OCI-LY7 (cell line): Measurements from ENCODE around the gene EEPD1. TPM values are rescaled to one million over a fixed set of nuclear protein-coding genes. Genes with fewer than 3 reads are reported as not detected.
A peak's percentile ranks its signal among the peaks of the same experiment; 100 is the strongest.

Experiments
- BruUV-seq: library from RNA; stranded (reverse); fragments of 400-500 nt; replicated peaks from 2 replicates; lab custom pipeline; 2021; lab: Mats Ljungman, UMichigan
- CTCF ChIA-PET: fragments of 300-600 bp; sonication (Branson Sonifier 250); formaldehyde crosslinking; loops from one replicate; lab custom pipeline; 2022; ENCODE audit warnings: antibody characterized with exemption; ENCODE audit not compliant: unreplicated experiment; lab: Charles Lee
- POLR2A ChIA-PET: fragments of 300-600 bp; sonication (Branson Sonifier 250); formaldehyde crosslinking; loops from one replicate; lab custom pipeline; 2022; ENCODE audit warnings: antibody characterized with exemption; lab: Charles Lee
- DNase-seq: peaks from one replicate; pipeline ENCODE4 v3.0.0-alpha.2; 2015; ENCODE audit warnings: low spot score
- H2AFZ ChIP-seq: fragments of 200-600 bp; sonication (generic), shearing (Covaris generic); 2 replicates; pipeline ENCODE4 v1.6.1; 2014; ENCODE audit warnings: mild to moderate bottlenecking, antibody characterized with exemption, low read length, moderate library complexity
- H3K27ac ChIP-seq: fragments of 200-600 bp; sonication (generic); 2 replicates; pipeline ENCODE4 v1.5.1; 2014; ENCODE audit warnings: mixed run types, low read depth, mild to moderate bottlenecking, moderate library complexity, low read length, inconsistent platforms; ENCODE audit not compliant: poor library complexity, severe bottlenecking
- H3K36me3 ChIP-seq: fragments of 200-600 bp; sonication (generic); 2 replicates; pipeline ENCODE4 v1.6.1; 2014; ENCODE audit warnings: mild to moderate bottlenecking, antibody characterized with exemption, low read length, moderate library complexity, mixed read lengths; ENCODE audit not compliant: insufficient read depth
- H3K4me1 ChIP-seq: fragments of 200-600 bp; sonication (generic); 2 replicates; pipeline ENCODE4 v1.5.1; 2014; ENCODE audit warnings: mild to moderate bottlenecking, low read length; ENCODE audit not compliant: insufficient read depth, poor library complexity, severe bottlenecking
- H3K4me2 ChIP-seq: fragments of 200-600 bp; sonication (generic); 2 replicates; pipeline ENCODE4 v1.6.1; 2014; ENCODE audit warnings: mild to moderate bottlenecking, low read length
- H3K4me3 ChIP-seq: fragments of 200-600 bp; sonication (generic); 2 replicates; pipeline ENCODE4 v1.5.1; 2014; ENCODE audit warnings: mild to moderate bottlenecking, low read depth, low read length; ENCODE audit not compliant: poor library complexity, severe bottlenecking
- H3K79me2 ChIP-seq: fragments of 200-600 bp; sonication (generic); 2 replicates; pipeline ENCODE4 v1.6.1; 2016; ENCODE audit warnings: low read depth, mild to moderate bottlenecking, low read length, moderate library complexity, mixed read lengths; ENCODE audit not compliant: insufficient read depth
- H3K9me2 ChIP-seq: fragments of 200-600 bp; sonication (generic); 2 replicates; pipeline ENCODE4 v1.6.1; 2016; ENCODE audit warnings: mild to moderate bottlenecking, low read length, mixed read lengths; ENCODE audit not compliant: insufficient read depth
- H3K9me3 ChIP-seq: fragments of 200-600 bp; sonication (generic); 2 replicates; pipeline ENCODE4 v1.6.1; 2014; ENCODE audit warnings: mild to moderate bottlenecking, mixed run types, low read length, mixed read lengths
- H4K20me1 ChIP-seq: fragments of 200-600 bp; sonication (generic); 2 replicates; pipeline ENCODE4 v1.6.1; 2014; ENCODE audit warnings: mild to moderate bottlenecking, antibody characterized with exemption, low read length, moderate library complexity, mixed read lengths; ENCODE audit not compliant: insufficient read depth
- CTCF ChIP-seq: fragments of 200-600 bp; sonication (generic); conservative IDR thresholded peaks from 2 replicates; pipeline ENCODE4 v1.5.1; 2014; ENCODE audit warnings: mild to moderate bottlenecking, antibody characterized with exemption, low read length, moderate library complexity, mixed read lengths
- EZH2phosphoT487 ChIP-seq: fragments of 200-600 bp; sonication (generic); IDR thresholded peaks from 2 replicates; pipeline ENCODE4 v1.6.1; 2018; ENCODE audit warnings: low read depth, borderline replicate concordance, mild to moderate bottlenecking, mixed run types, antibody characterized with exemption, low read length, moderate library complexity, mixed read lengths
- intact Hi-C: fragments of 100-400 bp; cut with micrococcal nuclease; formaldehyde crosslinking; loops from one replicate; pipeline ENCODE4 v1.10.0; 2022; ENCODE audit not compliant: unreplicated experiment
- total RNA-seq, 2 experiments: library from RNA; depleted of rRNA in 1 of 2; stranded (reverse); fragments of >200 nt in 1 of 2; shearing (Covaris generic) in 1 of 2; gene quantifications; 2 replicates each; pipeline ENCODE4 v1.2.3, GENCODE V29; 2014 to 2022

The EEPD1 gene
- total RNA-seq, 2 experiments from 2014 or later = 1.7 to 8.1 TPM

DNA sequence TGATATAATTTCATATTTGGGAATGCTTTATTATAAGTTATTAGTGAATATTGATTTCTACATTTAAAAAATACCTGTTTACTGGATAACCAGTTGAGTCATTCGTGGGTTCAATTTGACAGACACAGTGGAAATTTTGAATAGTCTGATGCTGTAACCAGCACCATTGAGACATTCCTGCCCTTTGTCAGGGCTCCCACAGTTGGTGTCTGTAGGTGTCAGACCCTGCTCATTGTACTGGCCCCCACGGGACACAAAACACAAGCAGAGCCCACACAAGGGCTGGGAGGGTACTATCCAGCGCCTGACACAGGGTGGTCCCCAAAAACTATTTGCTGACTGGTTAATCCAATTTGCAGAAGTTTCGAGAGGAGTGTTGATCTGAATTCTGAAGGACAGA is 35.9 kb downstream of the EEPD1 start:
- Histone ChIP-seq H2AFZ (peak overlapping the region; percentile 45), H3K9me2 (no peaks in the 10 kb centered on the region), H3K27ac (peak overlapping the region; percentile 96), H3K4me2 (peak overlapping the region; percentile 92), H3K9me3 (no peaks in the 10 kb centered on the region), H3K79me2 (no peaks in the 10 kb centered on the region), H4K20me1 (no peaks in the 10 kb centered on the region), H3K4me1 (peaks cover 90% of the 10 kb centered on the region), H3K36me3 (no peaks in the 10 kb centered on the region), H3K4me3 (no peak overlapping the region)
- no peak for DNase-seq
- intact Hi-C loops = no loop called here
- TF ChIP-seq CTCF (no peak), EZH2phosphoT487 (no peak)
- CTCF ChIA-PET = no interaction called here
- POLR2A ChIA-PET = interaction anchor here (1.5 to 3.7 kb wide), 4 partner anchors 11 to 98 kb away, joined by 4 to 24 read pairs (median 8); no protein-coding TSS in a partner anchor
- BruUV-seq = no TSS peak

DNA sequence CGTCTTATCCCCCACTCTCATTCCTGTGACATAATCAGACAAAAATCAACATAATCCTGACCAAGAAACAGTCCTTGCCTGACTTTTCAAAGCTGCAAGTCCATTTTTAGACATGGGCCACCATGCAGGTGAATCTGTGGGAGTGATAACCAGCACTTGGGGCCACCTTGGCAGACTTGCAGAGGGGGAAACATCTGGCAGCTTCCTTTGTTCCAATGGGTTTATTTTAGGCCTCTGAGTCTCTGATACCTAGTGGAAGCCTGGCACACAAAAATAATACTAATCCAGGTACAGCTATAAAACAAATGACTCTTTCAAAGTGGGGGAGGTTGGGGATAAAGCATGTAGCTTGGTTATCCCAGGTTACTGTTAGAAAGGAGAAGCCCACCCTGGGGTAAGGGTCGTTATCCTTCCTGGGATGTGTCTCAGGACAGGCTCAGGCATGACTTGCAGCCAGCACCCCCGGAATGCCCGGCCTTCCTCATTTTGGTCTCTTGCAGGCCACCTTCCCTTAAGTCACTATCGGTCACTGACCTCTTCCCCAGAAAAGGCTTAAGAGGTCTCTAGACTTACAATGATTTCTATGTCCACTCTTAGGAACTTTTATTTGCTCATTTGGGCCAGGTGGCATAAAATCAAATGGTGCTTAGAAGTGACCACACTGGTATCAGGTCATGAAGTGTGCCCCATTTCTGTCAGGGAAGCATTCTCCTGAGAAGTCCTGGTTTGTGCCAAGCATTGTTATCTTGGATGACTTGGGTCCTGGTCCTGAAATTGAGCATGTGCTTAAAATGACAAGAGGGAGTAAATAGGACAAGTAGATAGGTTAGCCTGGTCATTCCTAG is 37.6 kb downstream of the EEPD1 start:
- intact Hi-C loops = loop anchor here (2.0 to 5.0 kb wide), 3 partner anchors 38 to 458 kb away; partner anchors contain the start of gene EEPD1
- TF ChIP-seq EZH2phosphoT487 = no peak
- no peak for TF ChIP-seq CTCF
- Histone ChIP-seq H3K4me3 (peak overlapping the region; percentile 56), H3K4me1 (peaks cover 89% of the 10 kb centered on the region), H4K20me1 (no peaks in the 10 kb centered on the region), H2AFZ (peak overlapping the region; percentile 83; the same call in 1 of the 2 replicates), H3K4me2 (peak overlapping the region; percentile 92), H3K36me3 (no peaks in the 10 kb centered on the region), H3K27ac (peak overlapping the region; percentile 96), H3K79me2 (no peaks in the 10 kb centered on the region), H3K9me2 (no peaks in the 10 kb centered on the region), H3K9me3 (no peaks in the 10 kb centered on the region)
- ChIA-PET POLR2A (interaction anchor here (0.6 to 3.7 kb wide), 12 partner anchors 10 to 542 kb away, joined by 3 to 24 read pairs (median 4); no protein-coding TSS in a partner anchor), CTCF (interaction anchor here (1.0 to 1.6 kb wide), 2 partner anchors 27 to 97 kb away, joined by 4 to 5 read pairs; no protein-coding TSS in a partner anchor)
- no TSS peak for BruUV-seq
- DNase-seq = peak; percentile 41
